Measurements from ENCODE around the gene CUL3.

- TF ChIP-seq, protein P1, sequence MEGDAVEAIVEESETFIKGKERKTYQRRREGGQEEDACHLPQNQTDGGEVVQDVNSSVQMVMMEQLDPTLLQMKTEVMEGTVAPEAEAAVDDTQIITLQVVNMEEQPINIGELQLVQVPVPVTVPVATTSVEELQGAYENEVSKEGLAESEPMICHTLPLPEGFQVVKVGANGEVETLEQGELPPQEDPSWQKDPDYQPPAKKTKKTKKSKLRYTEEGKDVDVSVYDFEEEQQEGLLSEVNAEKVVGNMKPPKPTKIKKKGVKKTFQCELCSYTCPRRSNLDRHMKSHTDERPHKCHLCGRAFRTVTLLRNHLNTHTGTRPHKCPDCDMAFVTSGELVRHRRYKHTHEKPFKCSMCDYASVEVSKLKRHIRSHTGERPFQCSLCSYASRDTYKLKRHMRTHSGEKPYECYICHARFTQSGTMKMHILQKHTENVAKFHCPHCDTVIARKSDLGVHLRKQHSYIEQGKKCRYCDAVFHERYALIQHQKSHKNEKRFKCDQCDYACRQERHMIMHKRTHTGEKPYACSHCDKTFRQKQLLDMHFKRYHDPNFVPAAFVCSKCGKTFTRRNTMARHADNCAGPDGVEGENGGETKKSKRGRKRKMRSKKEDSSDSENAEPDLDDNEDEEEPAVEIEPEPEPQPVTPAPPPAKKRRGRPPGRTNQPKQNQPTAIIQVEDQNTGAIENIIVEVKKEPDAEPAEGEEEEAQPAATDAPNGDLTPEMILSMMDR (IDR thresholded peaks at IDR 0.05 in 2 of 3, conservative IDR thresholded peaks at IDR 0.05 in 1 of 3; ENCODE audit: control insufficient read depth in 2 of 3, extremely low read depth in 1 of 3, insufficient read depth in 1 of 3, low read depth in 3 of 3, low read length in 3 of 3): no peak
- TF ChIP-seq MYC (IDR thresholded peaks at IDR 0.05; ENCODE audit: insufficient read depth, insufficient read length, insufficient replicate concordance, low read length, severe bottlenecking) (no peak), JUND (IDR thresholded peaks at IDR 0.05; ENCODE audit: low read depth, low read length) (no peak), POLR2AphosphoS5 (IDR thresholded peaks at IDR 0.05; ENCODE audit: low read length) (no peak)
Observed at GRCh38 chr2:224472137-224472536, 113.0 kb downstream of the CUL3 start.

All from GM12878 (cell line).